Activated T-cell treated with anti-CD3 and anti-CD28 coated beads, Interleukin-2, amount 50 U/mL, for 24 hours (primary cell): ENCODE results near the gene FAM114A1.

ENCODE experiments used
- DNase-seq: peaks from one replicate; pipeline ENCODE4 v3.0.0-alpha.2; 2020
- H3K27ac Mint-ChIP-seq: 2 replicates; pipeline ENCODE4 v1.8.0; 2020; ENCODE audit warnings: mild to moderate bottlenecking, mixed read lengths
- H3K27me3 Mint-ChIP-seq: 2 replicates; pipeline ENCODE4 v1.8.0; 2020; ENCODE audit warnings: mixed read lengths
- H3K36me3 Mint-ChIP-seq: 2 replicates; pipeline ENCODE4 v1.8.0; 2020; ENCODE audit warnings: low read depth, mixed read lengths
- H3K4me1 Mint-ChIP-seq: 2 replicates; pipeline ENCODE4 v1.8.0; 2020; ENCODE audit warnings: low read depth, mixed read lengths
- H3K4me3 Mint-ChIP-seq: 2 replicates; pipeline ENCODE4 v1.8.0; 2020; ENCODE audit warnings: mild to moderate bottlenecking, moderate library complexity, mixed read lengths
- H3K9me3 Mint-ChIP-seq: 2 replicates; pipeline ENCODE4 v1.8.0; 2020; ENCODE audit warnings: mixed read lengths

Gene FAM114A1

DNA sequence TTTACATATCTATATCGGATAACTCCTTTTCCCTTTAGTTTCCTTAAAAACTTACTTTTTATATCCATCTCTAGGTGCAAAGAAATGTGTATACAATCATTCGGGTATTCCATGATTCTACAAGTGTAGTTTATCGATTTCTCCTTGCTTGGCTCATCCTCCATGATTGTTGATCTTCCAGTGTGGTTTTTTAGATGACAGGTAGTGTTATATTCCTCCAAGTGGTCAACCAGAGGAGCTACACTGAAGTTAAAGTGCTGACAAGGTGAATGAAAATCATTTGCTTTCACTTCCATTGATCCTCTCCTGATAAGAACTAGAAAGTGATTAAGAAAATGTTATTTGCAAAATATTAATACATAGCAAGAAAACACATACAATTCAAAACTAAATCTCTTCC lies 126.1 kb downstream of the FAM114A1 start:
- H3K4me1 Mint-ChIP-seq: peaks cover 2% of the 10 kb centered on the region
- H3K9me3 Mint-ChIP-seq: no peaks in the 10 kb centered on the region
- H3K4me3 Mint-ChIP-seq: no peak overlapping the region
- no peaks in the 10 kb centered on the region for H3K27me3 Mint-ChIP-seq
- H3K36me3 Mint-ChIP-seq: peaks cover 53% of the 10 kb centered on the region
- DNase-seq: no peak
- no peak overlapping the region for H3K27ac Mint-ChIP-seq

DNA sequence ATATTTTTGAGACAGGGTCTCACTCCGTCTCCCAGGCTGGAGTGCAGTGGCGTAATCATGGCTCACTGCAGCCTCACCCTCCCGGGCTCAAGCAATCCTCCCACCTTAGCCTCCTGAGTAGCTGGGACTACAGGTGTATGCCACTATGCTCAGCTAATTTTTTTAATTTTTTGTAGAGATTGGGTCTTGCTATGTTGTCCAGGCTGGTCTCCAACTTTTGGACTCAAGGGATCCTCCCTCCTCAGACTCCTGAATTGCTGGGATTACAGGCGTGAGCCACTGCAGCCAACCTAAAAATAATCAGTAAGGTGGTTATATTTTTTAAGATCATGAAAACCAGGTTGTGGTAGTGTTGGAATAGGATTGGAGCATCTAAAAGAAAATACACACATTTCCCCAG lies 126.5 kb downstream of the FAM114A1 start:
- no peaks in the 10 kb centered on the region for H3K9me3 Mint-ChIP-seq
- H3K27ac Mint-ChIP-seq: no peak overlapping the region
- H3K4me3 Mint-ChIP-seq: no peak overlapping the region
- DNase-seq: no peak
- no peaks in the 10 kb centered on the region for H3K27me3 Mint-ChIP-seq
- peaks cover 1% of the 10 kb centered on the region for H3K4me1 Mint-ChIP-seq
- peaks cover 51% of the 10 kb centered on the region for H3K36me3 Mint-ChIP-seq
